ENCODE measurements around the gene NPTX1. TPM values are rescaled to one million over a fixed set of nuclear protein-coding genes. Genes with fewer than 3 reads are reported as not detected.

The NPTX1 gene
- total and polyA plus RNA-seq, 2 of the 13 experiments (the other 11 are each of a cell fraction or from before 2014, with no cell fraction given): 0.01 TPM; not detected in 1

GRCh38 chr17:80511222-80512180 lies 35.1 kb upstream of the NPTX1 start (continued):
- TF ChIP-seq ZBTB7A (CRISPR knock-in tag; IDR thresholded peaks at IDR 0.05): 0 out of 2 replicates have a peak, but pooled peaks have one; percentile 53
- no peak for TF ChIP-seq SNRNP70 (IDR thresholded peaks at IDR 0.05; ENCODE audit: low read depth, low read length)
- no peak for TF ChIP-seq PRDM4 (CRISPR knock-in tag; IDR thresholded peaks at IDR 0.05; ENCODE audit: borderline replicate concordance)
- TF ChIP-seq ZNF879 (CRISPR knock-in tag; IDR thresholded peaks at IDR 0.05): no peak
- no peak for TF ChIP-seq FIP1L1 (IDR thresholded peaks at IDR 0.05; ENCODE audit: borderline replicate concordance, insufficient read depth, low read depth, low read length)
- TF ChIP-seq RELA (CRISPR knock-in tag; IDR thresholded peaks at IDR 0.05): no peak
- TF ChIP-seq STAG1 (CRISPR knock-in tag; IDR thresholded peaks at IDR 0.05): peak; percentile 77
- no peak for TF ChIP-seq TFE3 (CRISPR knock-in tag; IDR thresholded peaks at IDR 0.05)
- no peak for TF ChIP-seq ZNF710 (CRISPR knock-in tag; IDR thresholded peaks at IDR 0.05; ENCODE audit: borderline replicate concordance)
- TF ChIP-seq MYNN (CRISPR knock-in tag; IDR thresholded peaks at IDR 0.05; ENCODE audit: low read depth): no peak
- TF ChIP-seq ARID5B (CRISPR knock-in tag; IDR thresholded peaks at IDR 0.05): no peak
- no peak for TF ChIP-seq SIX4 (CRISPR knock-in tag; IDR thresholded peaks at IDR 0.05)
- TF ChIP-seq CTCF (CRISPR knock-in tag; IDR thresholded peaks at IDR 0.05): peak; percentile 86
- no peak for TF ChIP-seq POLR2A (IDR thresholded peaks at IDR 0.05; ENCODE audit: insufficient read depth in 1 of 2, low read depth in 2 of 2, low read length in 2 of 2)
